Uterus (tissue), 2 donors: ENCODE data around the gene SERPINA12.

ENCODE experiments used
- CTCF ChIP-seq, 4 experiments: fragments of 200-600 bp in 2 of 4; fragments of 450-650 bp in 2 of 4; sonication (generic) in 2 of 4; IDR thresholded peaks; one replicate each; pipeline ENCODE4 v1.5.1; 2016 to 2019; ENCODE audit warnings: antibody characterized with exemption in 4 of 4, mild to moderate bottlenecking in 2 of 4, moderate library complexity in 1 of 4
- POLR2A ChIP-seq, 2 donors: fragments of 450-650 bp; IDR thresholded peaks; one replicate each; pipeline ENCODE4 v1.6.1; 2016; ENCODE audit warnings: antibody characterized with exemption in 2 of 2, mild to moderate bottlenecking in 1 of 2, moderate library complexity in 1 of 2

- TF ChIP-seq CTCF (IDR thresholded peaks at IDR 0.05) = no peak
- no peak for TF ChIP-seq POLR2A (IDR thresholded peaks at IDR 0.05)
These were observed 47.1 kb downstream of the SERPINA12 start for GRCh38 chr14:94462219-94462551.
